ENCODE results near the gene CRYGN.

The CRYGN gene, protein sequence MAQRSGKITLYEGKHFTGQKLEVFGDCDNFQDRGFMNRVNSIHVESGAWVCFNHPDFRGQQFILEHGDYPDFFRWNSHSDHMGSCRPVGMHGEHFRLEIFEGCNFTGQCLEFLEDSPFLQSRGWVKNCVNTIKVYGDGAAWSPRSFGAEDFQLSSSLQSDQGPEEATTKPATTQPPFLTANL

DNA sequence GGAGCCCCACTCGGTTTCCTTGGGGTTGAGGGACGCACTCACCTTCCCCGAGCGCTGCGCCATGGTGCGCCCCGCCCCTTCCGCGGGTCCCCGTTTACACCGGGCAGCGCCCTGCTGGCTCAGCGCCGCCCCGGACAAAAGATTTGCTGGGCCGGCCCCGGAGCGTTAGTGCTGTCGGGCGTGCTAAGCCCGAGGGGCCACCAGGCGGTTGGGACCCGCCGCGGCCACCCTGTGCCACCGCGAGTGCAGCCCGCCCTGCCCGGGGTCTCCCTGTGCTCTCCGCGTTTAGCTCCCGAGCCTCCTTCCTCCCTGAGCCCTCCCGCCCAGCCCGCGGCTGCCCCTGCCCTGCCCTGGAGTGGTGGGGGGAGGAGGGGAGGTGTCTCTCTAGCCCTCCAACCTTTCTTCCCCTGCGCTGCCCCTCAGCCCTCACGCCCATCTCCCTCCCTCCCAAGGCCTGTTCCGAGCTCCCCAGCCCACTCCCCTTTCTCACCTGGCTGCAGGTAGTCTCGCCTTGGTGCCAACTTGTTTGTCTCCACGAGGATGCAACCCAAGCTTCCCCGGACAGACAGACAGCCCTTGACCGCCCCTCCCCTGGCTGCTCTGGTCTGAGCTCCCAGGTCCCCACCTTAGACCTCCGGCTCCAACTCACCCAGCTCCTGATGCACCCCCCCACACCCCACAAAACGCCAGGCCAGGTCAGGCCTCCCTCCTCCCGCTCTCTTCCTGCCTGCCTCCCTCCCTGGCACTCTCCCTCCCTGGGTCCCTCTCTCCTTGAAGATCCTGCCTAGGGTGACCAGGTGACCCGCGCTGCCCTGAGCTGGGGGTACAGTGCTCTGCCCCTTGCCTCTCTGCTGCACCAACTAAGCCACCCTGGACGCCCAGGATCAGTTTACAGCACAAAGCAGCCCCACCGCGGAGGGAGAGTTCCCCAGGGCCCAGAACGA, at the start of gene CRYGN:
Gene CRYGN (minus strand): TSS at position 287 of the 944 bp plus-strand sequence. CDS start 224 bp downstream, at position 63.
- DNase-seq: no peak

DNA sequence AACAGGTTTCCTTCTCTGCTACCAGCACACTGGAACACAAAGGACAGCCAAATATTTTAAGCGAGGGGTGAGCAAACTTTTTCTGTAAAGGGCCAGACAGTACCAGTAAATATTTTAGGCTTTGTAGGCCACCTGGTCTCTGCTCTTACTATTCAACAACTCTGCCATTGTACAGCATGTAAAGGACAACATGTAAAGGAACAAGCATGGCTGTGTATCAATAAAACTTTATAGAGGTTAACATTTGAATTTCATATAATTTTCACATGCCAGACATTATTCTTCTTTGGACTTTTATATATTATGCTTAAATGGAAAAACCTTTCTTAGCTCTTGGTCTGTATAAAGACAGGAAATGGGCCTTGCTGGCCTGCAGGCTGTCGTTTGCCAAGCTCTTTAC, 49.6 kb upstream of the CRYGN start:
- no peak for DNase-seq

DNA sequence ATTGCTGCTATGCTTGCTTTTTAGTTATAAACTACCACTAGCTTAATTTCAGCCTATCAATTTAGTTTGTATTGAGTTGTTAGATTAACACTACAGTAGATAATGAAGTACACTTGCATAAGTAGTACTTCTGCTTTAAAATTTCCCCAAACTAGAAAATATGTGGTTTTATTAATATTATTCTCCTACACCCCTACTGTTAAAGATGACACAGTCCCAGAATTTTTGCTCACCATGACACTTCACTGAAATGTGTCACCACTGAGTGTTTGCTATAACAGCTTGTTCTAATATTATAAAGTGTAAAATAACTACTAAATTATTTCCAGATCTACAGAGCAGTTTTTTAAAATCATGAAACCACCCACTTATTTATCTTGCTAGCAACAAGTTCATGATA, 48.2 kb upstream of the CRYGN start:
- no peak for DNase-seq

DNA sequence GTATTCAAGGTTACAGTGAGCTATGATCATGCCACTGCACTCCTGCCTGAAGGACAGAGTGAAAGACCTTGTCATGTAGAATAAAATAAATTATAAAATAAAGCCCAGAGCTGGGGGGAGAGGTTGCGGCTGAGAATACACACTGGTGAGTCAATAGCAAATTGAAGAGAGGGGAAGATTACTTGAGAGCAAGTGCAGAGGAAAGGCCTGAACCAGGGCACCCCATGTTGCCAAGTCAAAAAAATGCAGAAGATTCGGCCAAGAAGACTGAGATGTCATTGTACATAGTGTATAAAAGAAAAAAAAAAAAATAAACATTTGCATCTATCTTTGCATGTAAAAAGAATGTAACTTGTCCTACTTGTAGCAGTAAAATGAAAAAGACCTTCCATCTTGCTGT, 47.3 kb upstream of the CRYGN start:
- no peak for DNase-seq

DNA sequence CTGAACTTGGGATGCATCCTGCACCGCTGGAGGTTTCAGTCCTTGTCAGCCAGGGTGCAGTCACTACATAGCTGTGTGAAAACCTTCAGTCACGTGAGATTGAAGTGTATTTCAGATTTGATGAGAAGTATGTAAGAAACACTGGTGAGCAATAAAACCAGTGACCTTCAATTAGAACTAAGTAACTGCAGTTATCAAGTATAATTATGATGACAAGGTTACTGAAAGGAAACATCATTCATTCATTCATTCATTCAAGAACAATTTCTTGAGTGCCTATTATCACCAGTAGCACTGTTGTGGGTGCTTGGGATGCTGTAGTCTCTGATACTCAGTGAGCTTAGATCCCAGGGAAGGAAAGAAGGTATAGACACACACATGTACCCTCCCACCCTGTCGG, 46.1 kb upstream of the CRYGN start:
- DNase-seq: no peak

DNA sequence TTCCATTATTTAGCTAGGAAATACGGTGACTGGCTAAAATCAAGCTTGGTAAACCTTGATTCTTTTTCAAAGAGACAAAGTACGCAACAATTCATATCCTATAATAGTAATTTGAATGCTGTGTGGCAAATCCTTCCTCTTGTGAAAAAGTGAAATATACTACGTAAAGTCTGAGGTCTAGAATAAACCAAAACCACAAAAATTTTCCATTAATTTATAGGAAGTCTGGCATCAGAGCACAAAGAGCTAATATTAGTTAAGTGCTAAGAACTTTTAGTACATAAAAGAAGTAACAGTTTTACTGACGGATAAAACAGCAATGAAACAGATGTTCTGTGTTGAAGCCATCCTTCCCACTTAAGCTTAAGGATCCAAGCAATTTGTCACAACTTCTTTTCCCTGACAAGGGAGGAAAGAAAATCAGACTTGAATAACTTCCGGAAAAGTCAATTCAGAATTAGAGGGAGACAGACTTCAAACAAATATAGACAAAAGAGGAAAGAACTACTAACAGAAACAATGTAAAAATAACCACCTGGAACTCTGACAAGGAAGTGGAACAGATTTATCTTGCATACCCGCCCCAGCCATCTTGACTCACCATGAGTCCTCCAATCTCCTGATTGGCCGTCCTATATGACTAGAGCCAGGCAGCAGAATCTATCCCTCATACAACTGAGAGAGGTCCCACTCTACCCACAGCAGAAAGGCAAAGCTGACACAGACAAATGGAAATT, 45.2 kb upstream of the CRYGN start:
- DNase-seq: no peak

DNA sequence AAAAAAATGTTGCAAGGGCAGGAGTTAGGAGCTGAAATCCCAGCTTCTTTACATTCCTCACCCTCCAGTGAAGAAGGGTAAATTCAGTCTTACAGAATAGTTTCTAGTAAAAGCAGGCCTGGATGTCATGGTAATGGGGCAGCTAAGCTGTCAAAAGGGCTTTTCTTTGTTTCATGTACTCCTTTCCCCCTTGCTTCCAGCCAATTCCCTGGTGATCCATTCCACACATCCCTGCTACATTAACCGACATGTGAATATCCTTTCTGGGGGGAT, 43.7 kb upstream of the CRYGN start:
- DNase-seq: no peak

DNA sequence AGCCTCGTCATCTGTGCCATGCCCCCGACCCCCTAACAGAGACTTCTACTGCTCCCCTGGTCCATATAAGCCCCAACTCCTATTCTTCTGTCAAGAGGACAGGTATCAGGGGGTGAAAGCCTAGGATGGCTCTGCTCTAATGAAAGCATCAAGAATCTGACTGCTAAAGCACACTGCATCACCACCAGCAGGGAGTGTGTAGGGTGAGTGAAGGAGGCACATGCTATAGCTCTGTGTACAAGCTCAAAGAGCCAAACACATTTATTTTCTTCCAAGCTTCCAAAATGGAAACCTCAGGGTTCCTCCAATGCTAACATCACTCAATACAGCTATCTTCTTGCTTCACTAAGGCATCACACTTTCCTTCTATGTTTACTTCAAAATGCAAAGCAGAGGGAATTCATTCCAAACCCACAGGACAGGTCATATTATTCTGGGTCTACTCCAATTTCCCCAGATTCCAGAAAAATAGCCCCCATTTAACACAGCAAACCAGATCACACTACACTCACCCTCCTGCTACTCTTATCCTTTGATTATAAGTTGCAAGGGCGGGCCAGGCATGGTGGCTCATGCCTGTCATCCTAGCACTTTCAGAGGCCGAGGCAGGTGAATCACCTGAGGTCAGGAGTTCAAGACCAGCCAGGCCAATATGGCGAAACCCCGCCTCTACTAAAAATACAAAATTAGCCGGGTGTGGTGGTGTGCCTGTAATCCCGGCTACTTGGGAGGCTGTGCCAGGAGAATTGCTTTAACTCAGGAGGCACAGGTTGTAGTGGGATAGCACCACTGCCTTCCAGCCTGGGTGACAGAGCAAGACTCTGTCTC, 43.2 kb upstream of the CRYGN start:
- no peak for DNase-seq

DNA sequence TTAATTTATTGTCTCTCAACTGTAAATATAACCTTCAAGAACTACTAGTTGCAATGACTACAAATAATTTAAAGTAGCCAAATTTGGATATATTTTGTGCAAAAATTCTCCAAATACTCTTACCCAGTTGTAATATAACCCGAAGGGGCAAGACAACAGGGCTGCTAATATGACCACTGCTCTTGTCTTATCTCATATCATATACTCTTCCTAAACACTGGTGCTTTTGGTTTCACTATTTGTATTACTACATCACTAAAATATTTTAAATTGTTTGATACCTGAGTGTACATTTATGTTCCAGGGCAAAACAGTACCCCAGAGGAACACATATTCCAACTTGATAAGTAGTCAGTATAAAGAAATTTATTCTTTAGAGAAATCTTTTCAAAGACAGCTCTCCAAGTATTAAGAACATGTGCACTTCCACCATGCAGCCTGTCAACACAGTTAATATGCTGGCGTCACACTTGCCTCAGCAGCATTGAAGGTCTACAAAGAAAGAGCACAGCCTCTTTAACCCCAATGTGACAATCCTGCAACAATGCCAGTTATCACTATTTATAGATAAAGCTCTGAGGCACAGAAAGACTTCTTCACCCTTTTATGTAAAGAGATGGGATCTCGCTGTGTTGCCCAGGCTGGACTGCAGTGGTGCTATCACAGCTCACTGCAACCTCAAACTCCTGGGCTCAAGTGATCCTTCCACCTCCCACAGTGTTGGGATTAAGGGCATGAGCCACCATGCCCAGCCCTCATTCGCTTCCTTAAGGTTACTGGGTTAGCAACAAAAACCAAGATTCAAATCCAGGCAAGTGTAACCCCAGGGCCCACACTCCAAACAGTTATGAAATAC, 41.9 kb upstream of the CRYGN start:
- no peak for DNase-seq

DNA sequence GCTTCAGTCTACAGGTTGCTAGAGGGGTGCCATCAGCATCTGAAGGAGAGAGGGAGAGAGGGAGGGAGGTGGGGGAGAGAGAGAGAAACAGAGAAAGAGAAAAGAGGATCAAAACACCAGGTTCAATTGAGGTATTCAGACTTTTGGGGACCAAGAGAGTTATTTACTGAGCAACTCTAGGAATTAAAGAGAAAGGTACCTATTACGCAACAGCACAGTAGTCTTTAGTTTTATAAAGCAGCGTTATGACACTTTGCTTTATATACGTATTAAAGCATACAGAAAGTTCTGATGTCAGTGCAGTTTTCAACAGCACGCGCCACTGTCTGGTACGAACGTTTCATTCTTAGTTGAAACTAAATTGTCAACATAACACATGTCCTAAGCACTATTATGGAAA, 37.9 kb upstream of the CRYGN start:
- no peak for DNase-seq

DNA sequence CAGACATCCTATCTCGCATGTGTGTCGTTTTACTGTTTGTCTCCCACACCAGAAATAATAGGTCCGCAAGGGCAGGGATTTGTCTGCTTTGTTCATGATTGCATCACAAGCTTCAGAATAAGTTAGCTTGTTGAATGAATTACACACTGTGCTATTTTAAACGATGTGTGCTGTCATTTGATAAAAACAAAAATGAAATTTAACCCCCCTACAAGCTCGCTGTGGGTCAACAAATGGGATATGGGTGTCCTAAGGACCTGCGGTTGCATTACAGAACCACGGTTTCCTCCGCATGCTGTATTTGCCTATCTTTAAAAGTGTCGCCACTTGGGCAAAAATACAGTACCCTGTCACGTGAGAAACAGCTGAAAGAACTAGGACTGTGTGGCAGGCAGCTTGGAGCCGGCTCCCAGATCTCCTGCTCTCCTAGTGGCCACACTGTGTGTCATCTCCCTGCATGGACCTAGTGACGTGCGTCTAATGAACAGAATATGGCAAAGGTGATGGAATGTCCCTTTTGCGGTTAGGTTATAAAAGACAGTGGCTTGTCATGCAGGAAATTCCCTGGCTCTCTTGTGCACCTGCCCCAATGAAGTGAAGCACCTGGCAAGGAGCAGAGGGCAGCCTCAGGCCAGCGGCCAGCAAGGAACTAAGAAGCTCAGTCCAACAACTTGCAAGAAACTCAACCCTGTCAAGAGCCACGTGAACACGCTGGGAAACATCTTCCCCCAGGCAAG, 32.9 kb upstream of the CRYGN start:
- no peak for DNase-seq

DNA sequence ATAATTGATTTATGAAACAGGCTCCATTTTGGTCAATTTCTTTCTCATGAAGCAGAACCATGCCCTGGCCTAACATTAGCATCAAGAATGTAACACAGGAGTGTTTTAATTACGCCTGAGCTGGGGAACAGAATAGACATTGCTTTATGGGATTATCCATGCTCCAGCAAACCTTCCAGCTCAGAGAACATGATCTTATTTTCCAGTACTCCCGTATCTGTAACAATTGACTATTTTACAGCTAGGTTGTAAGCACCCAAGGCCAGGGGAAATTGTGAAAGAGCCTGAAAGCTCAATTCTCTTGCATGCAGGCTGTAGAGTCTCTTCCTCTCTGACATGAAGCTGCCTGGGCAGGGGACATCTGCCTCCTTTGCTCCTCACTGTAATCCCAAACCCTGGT, 30.8 kb upstream of the CRYGN start:
- no peak for DNase-seq

DNA sequence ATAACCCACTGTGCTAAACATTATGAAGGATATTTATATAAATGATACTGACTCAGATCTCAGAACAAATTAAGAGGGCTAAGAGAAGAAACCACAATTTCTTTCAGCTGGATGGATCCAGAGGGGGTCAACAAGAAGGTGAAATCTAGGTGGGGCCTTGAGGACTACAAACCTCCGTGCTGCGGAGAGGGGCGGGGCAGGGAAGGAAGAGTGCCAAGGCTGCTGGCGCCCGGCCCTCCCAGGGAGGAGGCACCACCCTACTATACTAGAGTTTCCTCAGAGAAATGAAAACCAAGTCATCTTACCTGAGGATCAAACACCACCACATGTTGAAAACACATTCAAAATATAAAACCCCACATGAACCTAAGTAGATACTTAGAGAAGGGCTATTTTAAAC, 29.3 kb upstream of the CRYGN start:
- no peak for DNase-seq

DNA sequence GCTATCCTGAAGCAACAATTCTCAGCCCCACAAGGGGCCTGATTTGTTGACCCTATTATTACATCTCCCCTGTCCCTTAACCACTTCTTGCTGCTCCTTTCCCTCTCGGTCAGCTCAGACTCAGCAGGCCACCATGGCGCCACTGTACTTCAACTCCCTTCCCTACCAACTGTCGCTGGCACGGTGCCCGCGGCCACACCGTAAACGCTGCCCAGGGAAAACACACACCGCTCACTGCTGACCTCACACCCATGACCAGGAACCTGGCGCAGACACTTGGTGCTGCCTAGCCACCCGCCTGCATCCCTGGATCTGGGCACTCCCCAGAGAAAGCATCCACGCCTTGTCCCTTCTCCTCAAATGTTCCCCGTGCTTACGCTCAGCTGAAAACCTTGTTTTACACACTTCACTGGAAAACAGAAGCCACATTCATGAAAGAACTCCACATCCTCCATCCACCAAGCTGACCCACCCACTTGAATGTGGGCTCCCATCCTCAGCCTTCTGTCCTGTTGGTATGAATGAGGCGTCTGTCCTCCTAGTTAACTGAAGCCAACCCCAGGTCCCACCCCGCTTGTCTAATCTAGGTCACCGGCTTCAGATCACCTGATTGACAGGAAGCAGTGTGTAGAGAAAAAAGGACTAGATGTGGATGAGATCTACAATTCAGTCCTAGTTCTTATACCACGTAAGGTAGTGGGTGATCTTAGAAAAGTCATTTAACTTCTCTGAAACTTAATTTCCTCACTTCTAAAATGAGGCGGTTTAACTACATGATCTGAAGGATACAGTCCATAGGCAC, 28.5 kb upstream of the CRYGN start:
- no peak for DNase-seq

DNA sequence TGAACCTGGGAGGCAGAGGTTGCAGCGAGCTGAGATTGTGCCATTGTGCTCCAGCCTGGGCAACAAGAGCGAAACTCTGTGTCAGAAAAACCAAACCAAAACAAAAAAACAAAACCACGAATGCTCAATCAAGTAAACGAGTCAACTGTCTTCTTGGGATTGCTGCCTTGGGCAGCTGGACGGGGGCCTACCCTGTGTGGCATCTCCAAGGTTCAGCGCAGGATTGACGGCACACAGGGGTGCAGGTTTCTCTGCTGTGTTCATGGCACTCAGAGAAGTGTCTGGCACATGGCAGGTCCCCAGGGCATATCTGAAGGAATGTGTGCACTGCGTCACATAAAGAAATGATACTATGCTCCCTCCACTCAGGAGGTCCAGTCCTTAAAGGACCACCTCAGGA, 25.2 kb upstream of the CRYGN start:
- DNase-seq: no peak

DNA sequence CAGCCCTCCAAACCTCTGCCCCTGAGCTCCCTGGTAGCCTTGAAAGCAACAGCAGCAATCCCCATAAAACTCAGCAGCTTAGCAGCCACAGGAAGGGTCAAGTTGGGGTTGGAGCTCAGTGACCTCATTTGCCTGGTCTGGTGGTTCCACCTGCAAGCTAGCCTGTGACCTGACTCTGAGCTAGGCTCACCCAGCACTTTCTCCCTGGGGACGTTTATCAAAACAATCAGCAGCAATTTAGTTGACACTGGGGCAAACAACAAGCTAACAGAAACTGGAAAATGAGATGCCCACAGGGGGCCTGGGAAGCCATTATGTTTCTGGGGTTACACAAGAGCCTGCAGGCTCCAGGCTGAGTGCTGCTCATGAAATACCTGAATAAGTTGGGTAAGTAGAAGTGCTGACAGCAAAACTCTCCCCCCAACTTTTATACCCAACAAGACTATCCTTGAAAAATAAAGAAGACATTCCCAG, 22.4 kb upstream of the CRYGN start:
- DNase-seq: no peak

DNA sequence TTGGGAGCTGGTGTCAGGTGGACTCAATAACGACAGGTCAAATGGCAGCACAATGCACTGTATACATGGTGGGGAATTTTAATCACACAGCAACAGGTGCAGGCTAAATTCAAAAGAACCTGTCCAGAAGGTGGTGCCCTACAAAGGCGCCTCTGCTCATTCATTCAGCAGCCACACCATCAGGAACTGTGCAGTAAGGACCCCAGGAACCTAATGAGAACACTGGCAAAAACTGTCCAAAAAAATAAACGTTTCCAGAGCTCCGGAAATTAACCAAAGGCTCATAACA, 21.9 kb upstream of the CRYGN start:
- DNase-seq: no peak

DNA sequence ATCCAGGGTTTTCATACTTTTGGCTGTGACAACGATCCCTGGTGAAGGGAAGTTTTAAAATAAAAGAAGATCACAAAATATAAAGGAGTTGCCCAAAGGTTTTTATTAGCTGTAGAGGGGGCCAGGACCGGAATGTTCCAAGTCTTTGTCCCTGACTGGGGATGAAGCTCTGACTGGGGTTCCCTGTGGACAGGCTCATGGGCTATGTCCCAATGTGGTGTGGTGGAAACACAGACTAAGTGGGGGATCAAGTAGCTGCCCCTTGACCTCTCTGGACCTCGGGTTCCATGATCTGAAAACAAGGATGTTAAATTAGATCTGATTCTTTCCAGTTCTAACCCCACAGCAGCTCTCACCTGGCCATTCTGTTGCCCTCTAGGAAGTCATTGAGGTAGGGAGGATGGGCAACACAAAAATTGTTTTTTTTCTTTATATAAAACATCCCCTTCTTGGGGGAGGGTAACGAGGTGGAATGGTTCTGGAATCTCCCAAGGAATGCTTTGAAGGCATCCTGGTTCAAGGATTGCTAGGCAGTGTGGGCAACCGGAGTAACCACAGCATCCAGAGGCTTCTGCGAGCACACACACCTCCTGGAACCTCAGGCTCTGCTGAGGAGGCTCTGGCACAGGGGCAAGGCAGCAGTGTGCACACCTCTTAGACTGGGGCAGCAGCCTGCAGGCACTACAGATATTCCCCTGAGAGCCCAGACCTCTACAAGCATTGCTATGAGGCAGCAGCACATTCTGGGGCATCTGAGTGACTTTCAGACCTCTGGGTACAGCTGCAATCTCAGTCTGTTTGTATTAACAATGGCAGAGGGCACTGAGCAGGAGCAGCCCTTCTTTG, 21.4 kb upstream of the CRYGN start:
- no peak for DNase-seq

DNA sequence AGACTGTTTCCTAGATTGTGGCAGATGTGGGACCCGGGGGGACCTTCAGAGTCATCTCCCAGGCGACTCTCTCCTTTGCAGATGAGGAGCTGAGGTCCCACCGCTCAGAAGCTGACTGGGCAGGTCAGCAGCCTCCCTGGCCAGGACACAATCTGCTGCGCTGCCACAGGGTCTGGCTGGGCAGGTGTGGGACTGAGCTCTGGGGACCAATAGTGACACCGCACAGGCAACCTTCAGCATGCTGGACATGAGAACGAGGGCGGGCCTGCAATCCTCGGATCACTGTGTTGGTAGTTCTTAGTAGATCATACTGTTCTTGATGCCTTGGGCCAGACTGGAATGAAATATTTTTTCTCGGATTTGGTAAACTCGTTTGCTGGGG, 20.5 kb upstream of the CRYGN start:
- DNase-seq: no peak

All from 8988T (cell line).